ENCODE measurements around the gene DAB1. TPM values are rescaled to one million over a fixed set of nuclear protein-coding genes. Genes with fewer than 3 reads are reported as not detected.

Gene DAB1
- total RNA-seq, 1 donor from 2014 or later, result not detected

DNA sequence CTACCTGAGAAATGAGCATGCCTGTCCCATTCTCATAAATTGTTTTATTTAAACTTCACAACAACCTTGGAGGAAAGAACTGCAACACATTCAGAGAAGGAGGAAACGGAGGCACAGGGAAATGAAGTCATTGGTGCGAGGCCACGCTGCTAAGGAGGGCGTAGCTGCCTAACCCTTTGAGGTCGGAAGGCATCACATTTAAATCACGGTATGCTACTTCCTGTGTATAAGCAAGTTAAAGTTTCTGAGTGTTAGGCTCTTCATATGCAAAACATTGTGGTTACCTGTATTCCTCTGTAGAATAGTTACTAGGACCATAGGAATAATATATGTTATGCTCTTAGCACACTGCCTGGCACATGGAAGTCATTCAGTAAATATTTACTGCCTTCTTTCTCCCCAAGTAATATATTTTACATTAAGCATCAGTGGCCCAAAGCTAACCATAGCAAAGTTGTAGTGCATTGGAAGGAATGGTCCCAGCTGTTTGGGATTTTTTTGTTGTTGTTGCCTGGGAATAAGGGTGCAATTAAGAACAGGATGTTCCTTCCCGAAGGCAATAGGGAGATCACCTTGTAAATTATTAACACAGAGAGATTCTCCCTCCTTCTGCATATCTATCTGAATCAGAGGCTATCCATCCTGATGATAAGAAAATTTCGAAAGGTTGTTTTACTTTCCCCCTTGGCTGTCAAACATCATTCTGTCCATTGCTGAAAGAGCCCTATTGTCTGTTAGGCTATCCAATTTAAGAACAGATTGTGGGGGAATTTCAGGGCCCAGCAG, 265.8 kb downstream of the DAB1 start:
- DNase-seq, result no peak

DNA sequence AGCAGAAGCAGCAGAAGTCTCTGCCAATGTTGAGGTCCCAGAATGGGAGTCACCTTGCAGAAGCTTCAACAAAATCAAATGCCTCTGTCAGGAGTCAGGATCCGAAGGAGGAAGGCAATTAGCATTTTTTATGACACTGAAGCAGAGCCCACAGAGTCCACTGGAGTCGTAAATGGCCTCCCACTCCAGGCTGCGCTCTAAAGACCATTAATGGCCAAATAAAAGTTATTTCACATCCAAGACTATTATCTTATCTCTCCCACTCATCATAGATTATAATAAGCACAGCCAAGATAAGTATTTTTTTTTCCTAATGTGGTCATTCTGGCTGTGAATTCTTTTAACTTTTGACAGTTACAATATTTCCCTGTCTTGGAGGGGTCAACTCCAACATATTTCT, 267.0 kb downstream of the DAB1 start:
- no peak for DNase-seq

DNA sequence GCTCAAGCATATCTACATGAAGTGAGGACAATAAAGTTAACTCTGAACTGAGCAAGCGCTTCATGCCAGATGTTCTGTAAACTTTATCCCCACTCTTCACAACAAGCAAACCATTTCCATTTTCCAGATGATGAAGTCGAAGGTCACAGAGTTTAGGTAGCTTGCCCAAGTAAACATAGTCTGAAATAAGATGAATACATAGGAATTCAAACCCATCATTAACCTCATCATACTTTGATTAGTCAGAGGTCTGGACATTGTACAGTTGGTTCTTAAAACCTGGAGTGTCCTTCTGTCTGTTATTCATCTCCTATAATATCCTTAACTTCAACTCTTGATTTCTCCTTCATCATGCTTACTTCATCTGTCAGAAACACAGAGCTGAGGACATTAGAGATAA, 277.8 kb downstream of the DAB1 start:
- no peak for DNase-seq

GRCh38 chr1:57142999-57143398, 280.9 kb downstream of the DAB1 start:
- no peak for DNase-seq

GRCh38 chr1:57142169-57142568, 281.7 kb downstream of the DAB1 start:
- no peak for DNase-seq

DNA sequence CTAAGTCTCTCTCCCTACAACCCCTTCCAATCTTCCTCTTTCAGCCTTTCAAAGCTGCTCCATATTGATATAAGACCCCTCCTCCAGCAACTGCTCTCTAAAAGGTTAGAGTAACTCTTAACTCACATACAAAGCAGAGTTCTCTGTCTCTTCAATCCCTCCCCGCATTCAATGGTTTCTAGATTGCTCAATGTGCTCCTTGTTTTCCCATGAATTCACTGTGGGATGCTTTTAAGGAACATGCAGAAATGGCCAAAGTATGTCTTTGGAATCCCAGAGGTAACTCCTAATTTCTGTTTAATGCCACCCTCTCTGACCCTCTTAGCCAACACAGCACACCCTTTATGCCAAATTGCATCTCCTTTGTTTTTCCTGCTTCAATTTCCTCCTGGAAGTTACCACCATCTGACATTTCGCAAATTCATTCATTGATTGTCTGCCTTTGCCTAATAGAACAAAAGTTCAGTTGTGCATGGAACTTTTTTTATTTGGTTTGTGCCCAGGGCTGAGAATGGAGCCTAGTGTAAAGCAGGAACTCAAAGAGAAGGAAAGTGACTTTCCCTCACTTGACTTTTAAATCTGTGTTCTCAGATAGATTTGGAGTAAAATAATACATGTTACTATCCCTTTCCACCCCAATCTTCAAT, 285.3 kb downstream of the DAB1 start:
- no peak for DNase-seq

GRCh38 chr1:57137980-57138379, 285.9 kb downstream of the DAB1 start:
- DNase-seq, result no peak

DNA sequence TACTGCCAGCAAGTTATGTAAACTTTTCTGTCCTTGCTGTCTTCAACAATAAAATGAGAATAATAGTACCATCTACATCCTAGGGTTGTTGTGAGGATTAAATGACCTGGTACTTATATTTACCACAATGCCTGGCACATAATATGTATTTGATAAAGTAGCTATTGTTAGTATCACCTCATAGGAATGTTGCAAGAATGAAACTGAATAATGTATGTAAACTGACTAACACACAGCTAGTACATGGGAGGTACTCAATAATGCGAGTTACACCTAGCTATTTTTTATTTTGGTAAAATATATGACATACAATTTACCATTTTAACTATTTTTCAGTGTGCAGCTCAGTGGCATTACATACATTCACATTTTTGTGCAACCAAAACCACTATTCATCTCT, 289.1 kb downstream of the DAB1 start:
- DNase-seq, result no peak

- DNase-seq, result no peak
Measured at GRCh38 chr1:57133686-57134085, 290.2 kb downstream of the DAB1 start.

DNA sequence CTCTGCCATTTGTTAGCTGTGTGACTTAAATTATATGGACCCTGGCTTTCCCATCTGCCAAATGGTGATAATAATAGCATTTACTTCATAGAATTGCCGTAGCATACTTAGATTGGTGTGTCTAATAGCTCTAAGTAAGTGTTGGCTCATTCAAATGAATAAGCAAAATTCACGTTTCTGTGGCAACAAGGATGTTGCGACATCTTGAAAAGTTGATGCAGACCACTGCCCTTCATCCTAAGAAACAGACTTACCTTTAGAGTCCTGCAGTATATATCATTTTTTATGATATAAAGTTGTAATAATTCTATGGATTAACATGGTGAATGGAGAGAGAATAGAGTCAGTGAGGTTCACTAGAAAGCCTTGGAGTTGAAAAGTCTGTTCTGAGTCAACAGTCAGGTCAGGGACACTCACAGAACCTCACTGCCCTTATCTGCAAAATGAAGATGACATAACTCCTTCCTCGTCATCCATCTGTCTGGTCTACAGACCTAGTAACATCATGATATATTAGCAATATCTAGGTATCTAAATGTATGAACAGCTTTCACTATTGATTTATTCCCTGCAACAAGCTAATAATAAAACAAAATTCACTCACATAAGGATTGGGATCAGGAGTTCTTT, 290.8 kb downstream of the DAB1 start:
- no peak for DNase-seq

DNA sequence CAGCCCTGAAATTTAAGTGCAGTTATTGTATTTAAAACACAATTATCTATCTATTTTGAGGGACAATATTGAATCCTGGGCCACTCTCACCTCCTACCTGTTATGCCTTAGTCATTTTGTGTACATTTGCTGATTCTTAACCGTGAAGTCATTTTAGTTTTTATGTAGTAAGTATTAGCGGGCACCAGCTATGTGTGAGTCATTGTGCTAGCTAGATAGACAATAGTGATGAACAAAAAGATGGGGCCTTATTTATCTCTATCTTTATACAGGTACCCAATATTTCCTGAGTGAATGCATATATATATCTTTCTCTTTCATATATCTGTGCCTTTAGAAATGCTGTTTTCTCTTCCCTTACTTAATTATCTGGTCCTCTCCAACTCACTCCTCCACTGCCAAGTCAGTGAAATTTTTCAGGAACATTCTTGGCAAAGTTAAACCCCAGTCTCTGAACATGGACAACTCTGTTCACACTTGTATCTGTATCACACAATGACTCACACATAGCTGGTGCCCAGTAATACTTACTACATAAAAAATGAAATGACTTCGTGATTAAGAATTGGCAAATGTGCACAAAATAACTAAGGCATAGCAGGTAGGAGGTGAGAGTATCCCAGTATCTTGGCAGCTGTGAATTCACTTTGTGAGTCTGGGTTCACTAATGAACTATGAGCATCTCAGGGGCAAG, 292.0 kb downstream of the DAB1 start:
- DNase-seq, result no peak

DNA sequence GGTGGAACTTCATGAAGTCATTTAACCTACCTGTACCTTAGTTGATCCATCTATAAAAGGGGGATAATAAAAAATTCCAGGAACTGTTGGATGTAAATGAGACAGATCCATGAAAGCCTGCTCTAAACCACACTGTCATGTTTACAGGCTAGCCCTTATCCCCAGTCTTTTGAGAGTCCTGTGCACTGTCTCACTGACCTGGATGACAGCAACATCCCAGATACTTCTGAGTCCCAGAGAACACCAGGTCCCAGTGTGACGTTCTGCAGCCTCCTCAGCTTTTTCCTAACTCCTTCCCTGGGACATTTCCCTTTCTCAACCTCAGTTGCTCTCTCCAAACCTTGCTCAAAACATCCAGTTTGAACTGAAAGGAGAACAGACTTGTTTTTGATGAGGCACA, 292.6 kb downstream of the DAB1 start:
- DNase-seq, result no peak

GRCh38 chr1:57129865-57130264, 294.0 kb downstream of the DAB1 start:
- DNase-seq, result no peak

DNA sequence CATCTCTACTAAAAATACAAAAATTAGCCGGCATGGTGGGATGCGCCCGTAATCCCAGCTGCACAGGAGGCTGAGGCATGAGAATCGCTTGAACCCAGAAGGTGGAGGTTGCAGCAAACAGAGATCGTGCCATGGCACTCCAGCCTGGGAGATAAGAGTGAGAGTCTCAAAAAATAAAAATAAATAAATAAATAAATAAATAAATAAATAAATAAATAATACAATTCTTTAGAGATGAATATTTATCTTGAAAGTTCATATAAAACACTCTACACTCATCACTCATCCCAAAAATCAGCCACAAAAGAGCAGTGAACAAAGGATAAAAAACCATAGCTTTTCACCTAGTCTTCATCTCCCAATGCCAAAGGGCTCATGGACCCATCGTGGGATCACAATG, 295.9 kb downstream of the DAB1 start:
- DNase-seq, result no peak

DNA sequence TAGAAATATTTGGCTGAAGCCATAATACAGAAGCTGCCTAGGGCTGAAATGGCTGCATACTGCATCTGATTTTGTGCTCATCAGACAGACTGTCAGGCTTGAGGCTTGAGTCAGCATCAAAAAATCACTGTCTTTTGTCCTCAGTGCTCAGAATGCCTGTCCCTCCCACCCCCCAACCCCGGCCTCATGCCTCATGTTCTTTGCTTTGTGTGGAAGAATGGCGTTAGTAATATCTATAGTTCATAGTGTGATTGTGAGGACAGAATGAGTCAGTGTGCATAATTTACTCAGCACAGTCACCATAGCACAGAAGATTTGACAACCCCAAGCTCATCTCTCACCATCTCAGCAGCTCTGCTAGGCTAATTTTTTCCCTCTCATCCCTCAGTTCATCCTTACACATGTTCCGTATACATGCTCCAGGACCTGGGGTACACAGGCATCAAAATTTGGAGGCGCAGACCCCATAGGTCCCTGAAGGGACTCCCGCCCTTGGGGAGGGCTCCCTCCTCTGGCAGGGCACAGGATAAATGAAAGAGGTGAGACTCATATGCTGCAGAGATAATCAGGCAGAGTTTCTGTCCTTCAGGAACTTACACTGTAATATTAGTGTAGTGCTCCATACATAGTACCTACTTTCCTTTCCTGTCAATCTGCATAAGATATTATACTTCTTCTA, 299.0 kb downstream of the DAB1 start:
- no peak for DNase-seq

- DNase-seq, result no peak
Measured at GRCh38 chr1:57124170-57124569, 299.7 kb downstream of the DAB1 start.

GRCh38 chr1:57122031-57122430, 301.8 kb downstream of the DAB1 start:
- DNase-seq, result no peak

DNA sequence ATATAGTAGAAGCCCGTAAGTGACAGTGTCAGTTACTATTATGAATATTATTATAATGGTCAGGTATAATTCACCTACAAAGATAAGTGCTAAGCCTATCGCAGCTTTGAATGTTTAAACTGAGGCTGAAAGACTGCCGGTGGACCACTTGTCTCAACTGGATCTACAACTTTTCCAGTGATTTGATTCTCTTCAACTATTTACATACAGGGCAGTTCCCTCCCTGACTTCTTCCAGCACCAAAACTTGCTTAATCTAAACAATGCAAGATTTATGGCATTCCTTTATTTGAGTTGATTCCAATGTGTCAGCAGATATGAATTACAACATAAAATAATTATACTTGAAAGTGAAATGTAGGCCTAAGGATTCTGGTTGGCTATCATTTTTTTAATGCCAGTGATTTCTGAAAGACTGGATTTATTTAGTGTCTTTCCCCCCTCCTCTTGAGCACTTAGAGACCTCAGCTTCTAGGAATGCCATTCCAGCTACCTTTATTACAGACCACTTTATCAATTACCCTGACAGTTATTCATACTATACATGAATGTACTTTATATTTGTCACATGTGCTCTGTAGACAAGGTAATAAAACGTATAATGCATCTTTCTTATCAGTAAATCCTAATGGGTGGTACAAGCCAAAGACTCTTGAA, 304.8 kb downstream of the DAB1 start:
- no peak for DNase-seq

DNA sequence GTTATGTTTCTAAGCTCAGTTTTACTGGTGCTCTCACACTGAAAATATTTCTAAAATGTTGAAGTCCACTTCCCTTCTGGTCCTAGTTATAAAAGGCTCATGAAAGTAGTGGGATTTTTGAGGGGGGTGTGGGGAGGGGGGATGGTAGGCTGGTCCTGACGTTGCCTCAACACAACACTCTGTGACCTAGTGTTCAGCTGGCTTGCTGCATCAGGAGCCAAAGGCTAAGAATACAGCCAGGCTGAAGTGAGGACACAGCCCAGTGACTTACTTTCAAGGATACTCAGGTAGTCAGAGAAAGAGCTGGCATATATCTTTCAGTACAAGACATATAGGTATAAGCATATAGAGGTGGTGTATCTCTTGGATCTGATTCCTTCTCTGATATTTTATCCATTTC, 306.1 kb downstream of the DAB1 start:
- no peak for DNase-seq

DNA sequence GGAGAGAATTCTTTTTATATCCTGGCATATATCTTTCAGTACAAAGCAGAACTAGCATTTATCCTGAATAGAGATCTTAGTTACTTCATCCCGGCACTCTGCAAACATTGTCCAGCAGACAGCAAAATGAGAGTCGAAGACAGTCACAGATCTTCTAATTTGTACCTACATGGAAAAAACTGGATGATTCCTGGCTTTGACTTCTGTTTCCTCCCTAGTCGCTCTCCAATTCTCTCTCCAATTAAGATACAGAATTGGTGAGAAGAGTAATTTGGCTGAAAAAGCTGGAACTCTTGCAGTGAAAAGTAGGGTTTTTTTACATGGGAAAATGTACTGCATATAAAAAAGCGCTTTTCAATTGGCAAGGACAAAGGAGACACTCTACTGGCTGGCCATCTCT, 307.0 kb downstream of the DAB1 start:
- DNase-seq, result no peak

- DNase-seq, result no peak
Measured at GRCh38 chr1:57115030-57115614, 308.7 kb downstream of the DAB1 start.

GRCh38 chr1:57112148-57112547, 311.7 kb downstream of the DAB1 start:
- DNase-seq, result no peak
